NCI-H2107 (cell line): ENCODE measurements around the gene HVCN1.
"Not testable (repeated sequence)": the region's sequence is repeated elsewhere in the genome, so short reads cannot be mapped to it uniquely, and the experiment has no call there.

Experiments used
- DNase-seq: peaks from one replicate; lab custom pipeline; 2025; lab: John Stamatoyannopoulos, UW

The HVCN1 gene, protein sequence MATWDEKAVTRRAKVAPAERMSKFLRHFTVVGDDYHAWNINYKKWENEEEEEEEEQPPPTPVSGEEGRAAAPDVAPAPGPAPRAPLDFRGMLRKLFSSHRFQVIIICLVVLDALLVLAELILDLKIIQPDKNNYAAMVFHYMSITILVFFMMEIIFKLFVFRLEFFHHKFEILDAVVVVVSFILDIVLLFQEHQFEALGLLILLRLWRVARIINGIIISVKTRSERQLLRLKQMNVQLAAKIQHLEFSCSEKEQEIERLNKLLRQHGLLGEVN

GRCh38 chr12:110688446-110689280, at the start of gene HVCN1:
Gene HVCN1 (minus strand): TSS chr12:110689115. CDS start chr12:110683245, 5,870 bp downstream.
- no peak for DNase-seq

- DNase-seq, result no peak
Measured at GRCh38 chr12:110737532-110737931, 48.6 kb upstream of the HVCN1 start.

DNA sequence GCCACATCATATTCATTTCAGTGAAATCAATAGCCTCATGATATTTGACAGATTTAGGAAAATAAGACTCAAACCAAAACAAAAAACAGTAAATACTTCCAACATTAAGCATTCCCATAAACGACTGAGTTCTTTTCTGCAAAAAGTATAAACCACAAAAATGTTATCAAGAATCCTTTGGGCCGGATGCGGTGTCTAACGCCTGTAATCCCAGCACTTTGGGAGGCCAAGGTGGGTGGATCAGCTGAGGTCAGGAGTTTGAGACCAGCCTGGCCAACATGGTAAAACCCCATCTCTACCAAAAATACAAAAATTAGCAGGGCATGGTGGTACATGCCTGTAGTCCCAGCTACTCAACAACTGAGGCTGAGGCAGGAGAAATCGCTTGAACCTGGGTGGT, 48.1 kb upstream of the HVCN1 start:
- DNase-seq, result not testable (repeated sequence)

- DNase-seq, result no peak
Measured at GRCh38 chr12:110733900-110734299, 45.0 kb upstream of the HVCN1 start.

DNA sequence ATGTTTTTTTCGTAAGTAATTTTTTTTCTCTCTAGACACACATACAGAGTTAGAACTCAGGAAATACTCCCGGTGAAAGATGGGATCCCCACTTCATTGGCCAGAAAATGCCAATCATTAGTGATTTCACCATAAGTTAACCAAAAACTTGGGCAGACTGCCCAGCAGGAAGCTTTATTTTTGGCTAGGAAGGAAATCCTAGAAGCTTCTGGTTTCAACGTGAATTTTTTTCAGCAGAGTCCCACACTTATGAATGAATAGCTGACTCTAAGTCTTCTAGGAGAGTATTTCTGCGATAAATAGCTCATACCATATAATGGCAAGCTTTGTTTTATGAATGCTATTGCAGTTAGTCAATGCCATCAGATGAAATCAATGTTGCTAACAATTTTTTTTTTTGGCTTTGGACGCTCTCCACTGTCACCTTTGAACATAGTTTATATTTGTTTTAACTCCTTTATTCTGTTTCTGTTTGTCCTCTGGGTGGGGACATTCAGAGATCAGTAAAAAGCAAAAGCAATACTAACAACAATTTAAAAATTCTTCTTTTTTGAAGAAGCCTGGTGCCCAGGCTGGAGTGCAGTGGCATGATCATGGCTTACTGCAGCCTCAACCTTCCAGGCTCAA, 44.3 kb upstream of the HVCN1 start:
- DNase-seq, result no peak

DNA sequence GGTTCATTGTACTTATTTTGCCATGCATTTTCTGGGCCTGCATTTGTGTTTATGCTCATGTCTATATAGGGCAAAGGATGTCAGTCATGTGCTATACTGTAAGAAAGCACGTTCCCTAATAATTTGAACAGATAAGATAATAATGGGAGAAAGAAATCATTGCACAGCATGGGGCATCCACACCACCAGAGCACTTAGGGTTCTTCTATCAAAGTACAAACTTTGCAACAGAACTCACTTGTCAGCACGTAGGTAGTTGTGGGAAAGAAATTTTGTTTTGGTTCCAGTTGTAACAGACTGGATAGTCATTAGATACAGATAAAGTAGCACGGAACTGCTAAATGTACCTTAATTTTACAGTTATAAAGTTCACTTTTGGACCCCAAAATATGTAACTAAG, 43.7 kb upstream of the HVCN1 start:
- no peak for DNase-seq

- no peak for DNase-seq
Measured at GRCh38 chr12:110731479-110731878, 42.6 kb upstream of the HVCN1 start.

DNA sequence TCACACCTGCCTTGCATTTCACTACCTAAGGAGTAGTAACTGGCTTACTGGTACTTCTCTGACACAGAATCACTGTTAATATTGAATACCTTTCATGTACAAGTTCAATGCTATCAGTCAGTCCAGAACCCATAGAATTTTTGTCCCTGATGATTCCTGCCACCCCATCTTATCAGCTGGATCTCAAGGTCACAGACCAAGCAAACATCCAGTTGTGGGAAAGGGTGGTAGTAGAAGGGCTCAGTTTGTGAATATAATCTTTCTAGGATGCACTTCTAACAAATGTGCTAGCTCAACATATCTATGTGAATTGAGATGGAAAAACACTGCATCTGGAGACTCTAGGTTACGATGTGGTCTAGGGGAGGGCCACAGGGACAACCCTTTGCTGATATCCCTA, 39.7 kb upstream of the HVCN1 start:
- no peak for DNase-seq

- DNase-seq, result no peak
Measured at GRCh38 chr12:110726708-110727369, 37.9 kb upstream of the HVCN1 start.

- no peak for DNase-seq
Measured at GRCh38 chr12:110726028-110726427, 37.1 kb upstream of the HVCN1 start.

- DNase-seq, result no peak
Measured at GRCh38 chr12:110725267-110725666, 36.4 kb upstream of the HVCN1 start.

- DNase-seq, result not testable (repeated sequence)
Measured at GRCh38 chr12:110722892-110723291, 34.0 kb upstream of the HVCN1 start.

DNA sequence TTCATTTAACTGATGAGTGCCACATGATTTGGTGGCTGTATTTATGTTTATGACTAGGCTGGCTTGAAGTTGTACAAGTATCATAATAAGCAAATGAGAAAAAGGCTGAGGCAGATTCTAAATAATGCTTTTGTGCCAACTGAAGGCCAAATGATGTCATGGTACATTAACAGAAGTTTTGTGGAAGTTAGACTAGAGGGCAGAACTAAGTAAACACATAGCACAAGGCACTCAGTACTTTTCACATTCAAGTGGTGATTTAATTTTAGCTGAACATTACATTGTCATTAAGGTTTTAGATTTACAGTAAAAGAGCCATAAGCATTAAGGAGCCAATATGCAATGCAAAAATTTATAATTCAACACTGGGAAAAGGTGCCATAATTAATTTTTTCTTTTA, 32.7 kb upstream of the HVCN1 start:
- no peak for DNase-seq

DNA sequence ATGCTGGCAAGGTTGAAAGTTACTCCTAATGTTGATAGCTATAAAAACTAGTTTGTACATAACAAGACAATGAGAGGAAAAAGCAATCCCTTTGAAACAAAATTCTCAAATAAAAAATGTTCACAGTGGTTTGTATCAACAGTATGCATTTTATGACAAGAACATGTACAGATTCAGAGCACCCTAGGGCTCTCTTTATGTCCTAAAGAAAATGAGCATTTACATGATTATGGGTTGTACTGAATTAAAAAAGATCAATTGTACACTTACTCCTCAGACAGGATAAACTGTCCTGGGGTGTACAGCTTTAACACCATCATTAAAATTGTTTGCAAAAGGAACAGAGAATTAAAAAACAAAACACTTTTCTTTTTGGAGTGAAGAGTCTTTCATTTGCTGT, 31.6 kb upstream of the HVCN1 start:
- no peak for DNase-seq

- DNase-seq, result no peak
Measured at GRCh38 chr12:110718222-110718908, 29.4 kb upstream of the HVCN1 start.

DNA sequence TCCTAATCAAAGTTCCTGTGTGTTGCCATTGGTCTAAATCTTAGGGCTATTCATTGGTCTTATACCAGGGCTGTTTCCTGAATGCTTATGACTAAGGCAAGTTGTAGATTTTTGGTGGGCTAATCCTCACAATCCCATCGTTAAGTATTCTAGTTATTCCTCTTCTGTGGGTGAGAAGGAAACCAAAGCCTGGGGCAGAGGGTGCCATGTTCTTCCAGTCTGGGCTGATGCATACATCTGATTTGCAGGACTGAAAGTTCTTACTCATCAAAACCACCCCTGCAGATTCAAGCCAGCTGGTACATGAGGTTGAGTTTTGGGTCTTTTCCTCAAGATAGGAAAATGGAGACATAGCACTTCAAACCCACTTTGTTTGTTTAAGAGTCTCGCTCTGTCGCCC, 28.1 kb upstream of the HVCN1 start:
- DNase-seq, result no peak

- DNase-seq, result no peak
Measured at GRCh38 chr12:110708917-110709316, 20.0 kb upstream of the HVCN1 start.

GRCh38 chr12:110705309-110705708, 16.4 kb upstream of the HVCN1 start:
- DNase-seq, result no peak

GRCh38 chr12:110704750-110705149, 15.8 kb upstream of the HVCN1 start:
- no peak for DNase-seq

GRCh38 chr12:110704231-110704630, 15.3 kb upstream of the HVCN1 start:
- no peak for DNase-seq

DNA sequence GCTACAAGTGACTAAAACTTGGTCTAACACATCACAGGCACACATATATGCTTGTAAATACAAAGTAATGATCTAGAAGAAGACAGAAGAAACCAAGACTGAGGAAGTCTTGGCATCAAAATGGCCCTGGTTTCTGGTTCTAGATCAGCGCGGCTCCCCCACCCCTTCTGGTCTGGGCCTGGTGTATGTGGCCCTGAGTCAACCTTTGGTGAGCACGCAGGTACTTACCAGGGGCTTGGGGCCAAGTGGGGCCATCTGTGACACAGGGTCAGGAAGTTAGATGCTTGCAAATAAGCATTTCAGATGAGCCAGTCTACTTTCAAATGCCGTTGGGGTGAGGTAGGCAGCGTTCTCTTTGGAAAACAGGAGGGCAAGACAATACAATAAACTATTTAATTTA, 13.2 kb upstream of the HVCN1 start:
- no peak for DNase-seq
